GM12878 (cell line): Measurements from ENCODE around the gene ARHGEF11. TPM values are rescaled to one million over a fixed set of nuclear protein-coding genes. Genes with fewer than 3 reads are reported as not detected.

Experiments
- ATAC-seq: fragments of 200-7000 bp; cut with Tn5 transposase; 3 replicates; pipeline ENCODE4 v1.9.1; 2020; ENCODE audit warnings: mild to moderate bottlenecking, moderate library complexity
- BruUV-seq: library from RNA; stranded (reverse); fragments of 400-500 nt; replicated peaks from 2 replicates; lab custom pipeline; 2021; lab: Mats Ljungman, UMichigan
- CTCF ChIA-PET: fragments of 300-600 bp; sonication (Branson Sonifier 250); formaldehyde crosslinking; extraction: SDS; loops from one replicate; lab custom pipeline; 2021; ENCODE audit warnings: inconsistent platforms; lab: Yijun Ruan, JAX
- POLR2A ChIA-PET: fragments of 350-600 bp; formaldehyde crosslinking; extraction: SDS; loops from one replicate; lab custom pipeline; 2021; ENCODE audit warnings: inconsistent platforms; lab: Charles Lee
- RAD21 ChIA-PET: fragments of 300-600 bp; sonication (Branson Sonifier 250); formaldehyde crosslinking; loops from one replicate; lab custom pipeline; 2023; ENCODE audit warnings: antibody characterized with exemption; ENCODE audit not compliant: unreplicated experiment; lab: Charles Lee
- SMC1A ChIA-PET: fragments of 300-600 bp; sonication (Branson Sonifier 250); formaldehyde crosslinking; loops from one replicate; lab custom pipeline; 2023; ENCODE audit not compliant: unreplicated experiment, uncharacterized antibody; lab: Charles Lee
- DNase-seq: peaks from one replicate; pipeline ENCODE4 v3.0.0-alpha.2; 2011; ENCODE audit warnings: low read depth, low spot score
- FAIRE-seq: peaks from 3 replicates; lab custom pipeline; 2011; peaks lifted over from hg19 to GRCh38; lab: Jason Lieb, UNC
- H2AFZ ChIP-seq: 2 replicates; pipeline ENCODE4 v1.6.0; 2011; ENCODE audit warnings: low read depth, low read length, control low read depth; ENCODE audit not compliant: control insufficient read depth
- H3K27ac ChIP-seq: 2 replicates; pipeline ENCODE4 v1.5.1; 2011; ENCODE audit warnings: control low read depth; ENCODE audit not compliant: control insufficient read depth, insufficient read depth
- H3K27me3 ChIP-seq, 2 experiments: replicated peaks in 1 of 2; 2 replicates each; pipeline versions ENCODE4 v1.6.0 to v1.6.1; 2011; ENCODE audit warnings: low read length in 1 of 2; ENCODE audit not compliant: control insufficient read depth in 2 of 2, insufficient read depth in 2 of 2
- H3K36me3 ChIP-seq, 2 experiments: 2 replicates each; pipeline ENCODE4 v1.5.1; 2011; ENCODE audit warnings: low read length in 1 of 2; ENCODE audit not compliant: control insufficient read depth in 2 of 2, insufficient read depth in 2 of 2
- H3K4me1 ChIP-seq: 2 replicates; pipeline ENCODE4 v1.6.1; 2011; ENCODE audit warnings: mild to moderate bottlenecking, low read length, moderate library complexity, mixed read lengths; ENCODE audit not compliant: control insufficient read depth, insufficient read depth
- H3K4me2 ChIP-seq: 2 replicates; pipeline ENCODE4 v1.6.0; 2011; ENCODE audit warnings: control low read depth; ENCODE audit not compliant: control insufficient read depth, insufficient read depth
- H3K4me3 ChIP-seq: fragments of 200-600 bp; sonication (generic); 2 replicates; pipeline ENCODE4 v1.5.1; 2016
- H3K79me2 ChIP-seq: 2 replicates; pipeline ENCODE4 v1.6.0; 2011; ENCODE audit warnings: low read length; ENCODE audit not compliant: control insufficient read depth, insufficient read depth
- H3K9ac ChIP-seq: 2 replicates; pipeline ENCODE4 v1.8.0; 2011; ENCODE audit warnings: low read length, control low read depth, mixed read lengths; ENCODE audit not compliant: control insufficient read depth, insufficient read depth
- H3K9me3 ChIP-seq: replicated peaks from 3 replicates; pipeline ENCODE4 v1.5.1; 2011; ENCODE audit warnings: mild to moderate bottlenecking, low read length; ENCODE audit not compliant: control insufficient read depth, insufficient read depth
- H4K20me1 ChIP-seq: 2 replicates; pipeline ENCODE4 v1.6.0; 2011; ENCODE audit not compliant: control insufficient read depth, insufficient read depth
- ASH2L ChIP-seq: fragments of 300-600, 200-600 bp; sonication (generic); IDR thresholded peaks from 2 replicates; pipeline ENCODE4 v1.6.1; 2017; ENCODE audit warnings: low read depth, mild to moderate bottlenecking, borderline replicate concordance
- BMI1 ChIP-seq: fragments of 450-650 bp; IDR thresholded peaks from 2 replicates; pipeline ENCODE4 v1.6.1; 2016; ENCODE audit warnings: mild to moderate bottlenecking, moderate library complexity, borderline replicate concordance
- EZH2 ChIP-seq: IDR thresholded peaks from 2 replicates; pipeline ENCODE4 v1.6.1; 2012; ENCODE audit warnings: low read depth, mild to moderate bottlenecking, control low read depth, inconsistent platforms, low read length, borderline replicate concordance; ENCODE audit not compliant: control insufficient read depth
- IKZF2 ChIP-seq, 2 experiments: fragments of 450-650 bp; IDR thresholded peaks; 2 replicates each; pipeline ENCODE4 v1.6.1; 2017; ENCODE audit warnings: mild to moderate bottlenecking in 2 of 2, moderate library complexity in 2 of 2
- IRF5 ChIP-seq: fragments of 450-650 bp; IDR thresholded peaks from 2 replicates; pipeline ENCODE4 v1.6.1; 2017; ENCODE audit warnings: borderline replicate concordance
- MAX ChIP-seq: IDR thresholded peaks from 2 replicates; pipeline ENCODE4 v1.6.1; 2012; ENCODE audit warnings: low read depth, low read length, improper control_type of control experiment
- PAX5 ChIP-seq: IDR thresholded peaks from 2 replicates; pipeline ENCODE4 v1.6.1; 2011; ENCODE audit warnings: low read depth, low read length, borderline replicate concordance
- RB1 ChIP-seq: fragments of 450-650 bp; formaldehyde crosslinking; IDR thresholded peaks from 2 replicates; pipeline ENCODE4 v1.6.1; 2017; ENCODE audit warnings: mild to moderate bottlenecking, borderline replicate concordance
- SKIL ChIP-seq: fragments of 450-650 bp; IDR thresholded peaks from 2 replicates; pipeline ENCODE4 v1.6.1; 2017; ENCODE audit warnings: mild to moderate bottlenecking, low read depth, inconsistent platforms; ENCODE audit not compliant: poor library complexity, severe bottlenecking
- SMAD5 ChIP-seq: IDR thresholded peaks from 2 replicates; pipeline ENCODE4 v1.6.1; 2016; ENCODE audit warnings: antibody characterized with exemption, low read depth
- USF1 ChIP-seq: IDR thresholded peaks from 2 replicates; pipeline ENCODE4 v1.6.1; 2011; ENCODE audit warnings: borderline replicate concordance, low read depth, mild to moderate bottlenecking, moderate library complexity, mixed read lengths, low read length; ENCODE audit not compliant: insufficient read depth; ENCODE audit errors: extremely low read length
- ZBED1 ChIP-seq: IDR thresholded peaks from 2 replicates; pipeline ENCODE4 v1.6.1; 2016; ENCODE audit warnings: borderline replicate concordance
- ZBTB33 ChIP-seq: fragments of 450-650 bp; IDR thresholded peaks from 2 replicates; pipeline ENCODE4 v1.6.1; 2017; ENCODE audit warnings: mild to moderate bottlenecking
- ZNF207 ChIP-seq: fragments of 450-650 bp; IDR thresholded peaks from 2 replicates; pipeline ENCODE4 v1.6.1; 2014; ENCODE audit warnings: antibody characterized with exemption, mild to moderate bottlenecking, borderline replicate concordance
- ZNF384 ChIP-seq: IDR thresholded peaks from 2 replicates; pipeline ENCODE4 v1.6.1; 2012; ENCODE audit warnings: low read depth, mild to moderate bottlenecking, low read length, improper control_type of control experiment, borderline replicate concordance
- WGBS: methylation state at CpG from one replicate; pipeline ENCODE4 v1.1.6; 2016; ENCODE audit warnings: low lambda C conversion rate; ENCODE audit not compliant: insufficient replicate concordance, insufficient coverage; ENCODE audit errors: missing lambda C conversion rate; 5-methylcytosine and 5-hydroxymethylcytosine counted together
- in situ Hi-C: fragments of 300-500 bp; cut with MboI; formaldehyde crosslinking; loops from 9 replicates; pipeline ENCODE4 v1.14.3; 2018; ENCODE audit warnings: mixed read lengths
- intact Hi-C: fragments of 100-400 bp; cut with micrococcal nuclease; formaldehyde crosslinking; loops from one replicate; pipeline ENCODE4 v1.14.2; 2022; ENCODE audit not compliant: unreplicated experiment
- polyA plus RNA-seq, 11 experiments: library from polyadenylated mRNA; depleted of rRNA in 4 of 11; unstranded in 6 of 11; stranded (reverse) in 5 of 11; fragments of >200 nt; fragmentation: Nextera tagmentation in 4 of 11; fragmentation: Illumina TruSeq in 1 of 11; extraction: Ambion mirVana in 4 of 11; extraction: Trizol in 1 of 11; gene quantifications; 1 replicate in 1 of 11; 2 replicates in 10 of 11; pipeline versions ENCODE4 v1.2.1 to v1.2.3, GENCODE V29; 2011 to 2016; ENCODE audit warnings: inconsistent platforms in 2 of 11, missing spikeins in 2 of 11, low read depth in 1 of 11
- total RNA-seq, 4 experiments: library from RNA; depleted of rRNA in 3 of 4; stranded (reverse); fragments of >200 nt in 3 of 4; fragmentation: Illumina TruSeq in 1 of 4; extraction: Trizol in 1 of 4; gene quantifications; 2 replicates each; pipeline versions ENCODE4 v1.2.1 to v1.2.3, GENCODE V29; 2013 to 2021

The ARHGEF11 gene
- total and polyA plus RNA-seq, 10 of the 15 experiments (the other 5 are each of a cell fraction or from before 2014, with no cell fraction given) = 0.05 to 12.7 (median 1.8) TPM

- no peak for FAIRE-seq
- ChIA-PET CTCF (interaction anchor here (1.6 kb wide), 1 partner anchor 64 kb away, joined by 4 read pairs; no protein-coding TSS in a partner anchor), POLR2A (no interaction called here), RAD21 (interaction anchor here (1.2 kb wide), 1 partner anchor 177 kb away, joined by 3 read pairs; no protein-coding TSS in a partner anchor), SMC1A (interaction anchor here (0.5 to 1.1 kb wide), 2 partner anchors 143 to 172 kb away, joined by 3 read pairs; no protein-coding TSS in a partner anchor)
- no peaks in the 10 kb centered on the region for H3K4me1 ChIP-seq
- no peaks in the 10 kb centered on the region for H4K20me1 ChIP-seq
- no peaks in the 10 kb centered on the region for H3K9me3 ChIP-seq
- no peak for ATAC-seq
- intact Hi-C loops (no loop called here), in situ Hi-C loops (no loop called here)
- no peak overlapping the region for H3K4me2 ChIP-seq
- no peaks in the 10 kb centered on the region for H3K79me2 ChIP-seq
- 42% methylated on average over 22 of the region's 23 CpGs for WGBS
- peaks cover 0 to 6% of the 10 kb centered on the region in 2 experiments; a peak in 3 of 4 replicates for H3K27me3 ChIP-seq
- DNase-seq = no peak
- no peaks in the 10 kb centered on the region for H3K36me3 ChIP-seq
- H3K9ac ChIP-seq = no peak overlapping the region
- BruUV-seq = no TSS peak
- no peak overlapping the region for H3K4me3 ChIP-seq
- H2AFZ ChIP-seq = no peak overlapping the region
- no peak overlapping the region for H3K27ac ChIP-seq
- TF ChIP-seq EZH2 (no peak), ZNF384 (no peak), SKIL (no peak), SMAD5 (no peak), PAX5 (no peak), USF1 (no peak), ZBTB33 (no peak), ZNF207 (no peak), IRF5 (no peak), ASH2L (no peak), MAX (no peak), BMI1 (no peak), IKZF2 (IDR thresholded peaks at IDR 0.05) (no peak), RB1 (no peak), ZBED1 (no peak)
Observed at GRCh38 chr1:156901966-156902915, 143.3 kb downstream of the ARHGEF11 start.
